ENCODE measurements around the gene GRIA3. TPM values are rescaled to one million over a fixed set of nuclear protein-coding genes. Genes with fewer than 3 reads are reported as not detected.

GRIA3 gene
- total RNA-seq, 1 experiment from 2014 or later: 1.4 TPM

DNA sequence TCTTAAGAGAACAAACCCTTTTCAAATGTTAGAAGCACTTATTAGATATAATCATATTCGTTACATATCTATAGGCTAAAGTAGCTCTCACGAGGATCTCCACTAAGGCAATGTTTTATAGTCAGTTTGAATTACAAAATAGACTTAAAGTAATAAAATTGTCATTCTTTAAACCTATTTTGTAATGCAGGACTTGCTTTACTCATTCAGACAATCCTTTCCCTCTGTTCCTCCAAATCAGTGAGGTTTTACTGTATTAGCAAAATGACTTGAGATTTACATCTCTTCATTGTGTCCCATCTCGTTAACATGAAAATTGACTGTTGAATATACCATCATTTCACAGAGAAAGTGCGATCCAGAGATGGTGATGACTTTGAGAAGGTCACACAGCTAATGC lies 284.4 kb downstream of the GRIA3 start:
- Histone ChIP-seq H3K23me2 (ENCODE audit: insufficient read length, low read depth, low read length, poor library complexity, severe bottlenecking) (no peaks in the 10 kb centered on the region), H2BK20ac (ENCODE audit: low read depth, low read length, poor library complexity, severe bottlenecking) (no peak overlapping the region), H2BK15ac (ENCODE audit: low read depth, low read length) (no peak overlapping the region), H2AK5ac (ENCODE audit: insufficient read length, low read length) (no peak overlapping the region), H3K9me3 (ENCODE audit: control insufficient read depth, low read depth, low read length) (peaks cover 20% of the 10 kb centered on the region), H4K20me1 (ENCODE audit: control insufficient read depth, insufficient read depth, insufficient read length) (no peaks in the 10 kb centered on the region), H3K23ac (ENCODE audit: insufficient read length, low read depth, low read length) (no peak overlapping the region), H3K14ac (ENCODE audit: insufficient read depth, low read length) (no peak overlapping the region), H3K4ac (ENCODE audit: low read depth, low read length) (no peak overlapping the region), H3K9ac (ENCODE audit: extremely low read depth, insufficient read length, low read length) (no peak overlapping the region), H4K8ac (replicated peaks; ENCODE audit: insufficient read length, low read depth, low read length) (no peak overlapping the region), H4K91ac (ENCODE audit: insufficient read length, low read depth, low read length) (no peak overlapping the region), H4K5ac (ENCODE audit: insufficient read length, low read depth, low read length) (no peak overlapping the region), H3K27ac (ENCODE audit: insufficient read length, low read depth, low read length) (no peak overlapping the region), H3K27me3 (ENCODE audit: insufficient read depth, low read length) (no peaks in the 10 kb centered on the region), H3K56ac (ENCODE audit: insufficient read length, low read depth, low read length) (no peak overlapping the region), H2BK12ac (ENCODE audit: insufficient read length, low read depth, low read length) (no peak overlapping the region), H2BK120ac (ENCODE audit: low read depth, low read length, poor library complexity, severe bottlenecking) (no peak overlapping the region), H2BK5ac (ENCODE audit: insufficient read length, low read length) (no peak overlapping the region), H3K79me1 (ENCODE audit: insufficient read depth, low read depth, low read length, poor library complexity, severe bottlenecking) (no peaks in the 10 kb centered on the region), H3K4me1 (ENCODE audit: insufficient read depth, low read length) (no peaks in the 10 kb centered on the region), H2AFZ (ENCODE audit: low read length) (no peak overlapping the region), H3K4me2 (ENCODE audit: insufficient read depth, insufficient read length, low read length) (no peak overlapping the region), H3K18ac (ENCODE audit: insufficient read length, low read depth, low read length) (no peak overlapping the region), H3K79me2 (ENCODE audit: insufficient read depth, low read length) (no peaks in the 10 kb centered on the region), H3T11ph (ENCODE audit: low read length) (no peak overlapping the region)
- H3K27ac Mint-ChIP-seq: no peak overlapping the region
- no CpG with 5 or more reads among the region's 4 CpGs for WGBS (ENCODE audit: extremely low coverage, insufficient read length, low lambda C conversion rate)
- no peak for DNase-seq
- no peak overlapping the region for H3K4me3 Mint-ChIP-seq
- peaks cover 4 to 61% of the 10 kb centered on the region in 2 experiments; a peak in 4 of 5 replicates for H3K9me3 Mint-ChIP-seq
- H3K36me3 Mint-ChIP-seq (ENCODE audit: insufficient read depth in 1 of 3, low read depth in 3 of 3): peaks cover 0 to 2% (median 0%) of the 10 kb centered on the region in 3 experiments; a peak in 2 of 7 replicates
- no peaks in the 10 kb centered on the region for H3K27me3 Mint-ChIP-seq (ENCODE audit: low read depth)
- TF ChIP-seq, protein P1, sequence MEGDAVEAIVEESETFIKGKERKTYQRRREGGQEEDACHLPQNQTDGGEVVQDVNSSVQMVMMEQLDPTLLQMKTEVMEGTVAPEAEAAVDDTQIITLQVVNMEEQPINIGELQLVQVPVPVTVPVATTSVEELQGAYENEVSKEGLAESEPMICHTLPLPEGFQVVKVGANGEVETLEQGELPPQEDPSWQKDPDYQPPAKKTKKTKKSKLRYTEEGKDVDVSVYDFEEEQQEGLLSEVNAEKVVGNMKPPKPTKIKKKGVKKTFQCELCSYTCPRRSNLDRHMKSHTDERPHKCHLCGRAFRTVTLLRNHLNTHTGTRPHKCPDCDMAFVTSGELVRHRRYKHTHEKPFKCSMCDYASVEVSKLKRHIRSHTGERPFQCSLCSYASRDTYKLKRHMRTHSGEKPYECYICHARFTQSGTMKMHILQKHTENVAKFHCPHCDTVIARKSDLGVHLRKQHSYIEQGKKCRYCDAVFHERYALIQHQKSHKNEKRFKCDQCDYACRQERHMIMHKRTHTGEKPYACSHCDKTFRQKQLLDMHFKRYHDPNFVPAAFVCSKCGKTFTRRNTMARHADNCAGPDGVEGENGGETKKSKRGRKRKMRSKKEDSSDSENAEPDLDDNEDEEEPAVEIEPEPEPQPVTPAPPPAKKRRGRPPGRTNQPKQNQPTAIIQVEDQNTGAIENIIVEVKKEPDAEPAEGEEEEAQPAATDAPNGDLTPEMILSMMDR (conservative IDR thresholded peaks at IDR 0.05): no peak
- H3K4me1 Mint-ChIP-seq: peaks cover 11 to 12% of the 10 kb centered on the region in 2 experiments

All from H9 (cell line).